ENCODE measurements around the gene RCOR1. TPM values are rescaled to one million over a fixed set of nuclear protein-coding genes. Genes with fewer than 3 reads are reported as not detected.
A peak's percentile ranks its signal among the peaks of the same experiment; 100 is the strongest.

The RCOR1 gene
- total RNA-seq, 1 donor from 2014 or later = 8.1 TPM

DNA sequence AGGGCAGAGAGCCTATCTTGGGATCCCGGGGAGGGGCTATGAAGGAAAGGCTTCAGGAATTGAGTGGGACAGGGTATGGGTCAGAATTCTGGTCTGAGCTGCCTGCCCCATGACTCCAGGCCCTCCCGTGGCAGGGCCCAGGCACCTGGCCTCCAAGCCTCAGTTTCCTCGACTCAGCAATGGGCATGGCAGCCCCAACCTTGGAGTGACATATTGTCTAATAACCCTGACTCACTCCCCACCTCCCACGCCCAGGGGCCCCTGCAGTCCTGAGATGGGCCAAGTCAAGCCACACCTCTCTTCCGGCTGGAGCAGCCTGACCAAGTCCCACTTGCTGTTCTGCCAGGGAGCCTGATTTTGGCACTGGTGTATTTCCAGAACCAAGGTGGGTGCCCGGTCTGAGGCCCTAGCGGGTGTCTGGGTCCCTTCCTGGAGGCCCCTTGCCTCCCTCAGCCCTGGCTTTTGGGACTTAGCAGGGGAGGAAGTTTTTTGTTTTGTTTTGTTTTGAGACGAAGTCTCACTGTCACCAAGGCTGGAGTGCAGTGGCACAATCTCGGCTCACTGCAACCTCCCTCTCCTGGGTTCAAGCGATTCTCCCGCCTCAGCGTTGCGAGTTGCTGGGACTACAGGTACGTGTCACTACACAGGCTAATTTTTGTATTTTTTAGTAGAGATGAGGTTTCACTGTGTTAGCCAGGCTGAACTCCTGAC lies 40.3 kb upstream of the RCOR1 start:
- H3K4me3 ChIP-seq (ENCODE audit: low read depth, low read length) = no peak overlapping the region
- TF ChIP-seq, protein P1, sequence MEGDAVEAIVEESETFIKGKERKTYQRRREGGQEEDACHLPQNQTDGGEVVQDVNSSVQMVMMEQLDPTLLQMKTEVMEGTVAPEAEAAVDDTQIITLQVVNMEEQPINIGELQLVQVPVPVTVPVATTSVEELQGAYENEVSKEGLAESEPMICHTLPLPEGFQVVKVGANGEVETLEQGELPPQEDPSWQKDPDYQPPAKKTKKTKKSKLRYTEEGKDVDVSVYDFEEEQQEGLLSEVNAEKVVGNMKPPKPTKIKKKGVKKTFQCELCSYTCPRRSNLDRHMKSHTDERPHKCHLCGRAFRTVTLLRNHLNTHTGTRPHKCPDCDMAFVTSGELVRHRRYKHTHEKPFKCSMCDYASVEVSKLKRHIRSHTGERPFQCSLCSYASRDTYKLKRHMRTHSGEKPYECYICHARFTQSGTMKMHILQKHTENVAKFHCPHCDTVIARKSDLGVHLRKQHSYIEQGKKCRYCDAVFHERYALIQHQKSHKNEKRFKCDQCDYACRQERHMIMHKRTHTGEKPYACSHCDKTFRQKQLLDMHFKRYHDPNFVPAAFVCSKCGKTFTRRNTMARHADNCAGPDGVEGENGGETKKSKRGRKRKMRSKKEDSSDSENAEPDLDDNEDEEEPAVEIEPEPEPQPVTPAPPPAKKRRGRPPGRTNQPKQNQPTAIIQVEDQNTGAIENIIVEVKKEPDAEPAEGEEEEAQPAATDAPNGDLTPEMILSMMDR (conservative IDR thresholded peaks at IDR 0.05; ENCODE audit: low read depth, low read length) = no peak
- DNase-seq (ENCODE audit: low read depth) = no peak

DNA sequence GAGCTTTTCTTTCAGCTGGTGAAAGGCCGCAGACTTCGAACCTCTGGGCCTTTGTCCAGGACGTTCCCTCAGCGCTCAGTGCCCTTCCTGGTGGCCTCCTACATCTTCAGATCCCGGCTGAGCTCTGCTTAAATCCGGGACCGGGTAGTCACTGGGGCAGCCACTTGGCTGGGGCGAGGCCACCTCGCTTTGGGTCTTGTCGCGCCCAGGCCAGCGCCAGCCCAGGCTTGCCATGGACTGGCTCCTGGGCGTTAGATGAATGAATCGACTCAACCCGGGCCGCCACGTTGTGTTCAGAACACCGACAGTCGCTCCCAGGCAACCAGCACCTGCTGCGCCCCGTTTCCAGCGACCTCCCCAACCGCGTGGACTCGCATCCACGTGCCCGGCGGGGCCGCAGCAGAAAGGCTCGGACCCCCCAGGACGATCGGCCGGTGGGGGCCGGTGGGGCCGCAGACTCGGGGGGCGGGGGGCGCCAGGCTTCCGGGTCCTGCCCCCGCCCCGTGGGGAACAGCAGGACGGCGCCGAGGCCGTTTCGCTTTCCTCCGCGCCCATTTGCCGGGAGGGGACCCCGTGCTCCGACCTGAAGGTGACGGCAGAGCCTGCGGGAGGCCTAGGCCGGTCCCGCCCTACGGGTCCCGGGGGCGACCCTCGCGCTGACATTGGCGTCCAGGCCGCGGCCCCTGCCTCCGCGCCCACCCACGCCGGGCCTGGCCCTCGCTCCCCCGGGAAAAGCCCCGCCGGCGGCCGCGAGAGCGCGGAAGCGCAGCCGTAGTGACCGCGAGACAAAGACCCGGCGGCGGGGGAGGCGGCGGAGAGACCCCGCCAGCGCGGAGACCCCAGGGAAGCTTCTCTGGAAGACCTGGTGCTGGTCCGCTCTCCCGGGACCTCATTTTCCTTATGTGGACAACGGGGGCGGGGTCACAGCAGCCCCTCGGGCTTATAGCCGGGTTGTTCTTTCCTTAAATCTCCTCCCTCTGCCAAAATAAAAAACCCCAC lies 37.3 kb upstream of the RCOR1 start:
- no peak for DNase-seq (ENCODE audit: low read depth)
- TF ChIP-seq, protein P1 (conservative IDR thresholded peaks at IDR 0.05; ENCODE audit: low read depth, low read length) = no peak
- H3K4me3 ChIP-seq (ENCODE audit: low read depth, low read length) = peak overlapping the region; percentile 60

DNA sequence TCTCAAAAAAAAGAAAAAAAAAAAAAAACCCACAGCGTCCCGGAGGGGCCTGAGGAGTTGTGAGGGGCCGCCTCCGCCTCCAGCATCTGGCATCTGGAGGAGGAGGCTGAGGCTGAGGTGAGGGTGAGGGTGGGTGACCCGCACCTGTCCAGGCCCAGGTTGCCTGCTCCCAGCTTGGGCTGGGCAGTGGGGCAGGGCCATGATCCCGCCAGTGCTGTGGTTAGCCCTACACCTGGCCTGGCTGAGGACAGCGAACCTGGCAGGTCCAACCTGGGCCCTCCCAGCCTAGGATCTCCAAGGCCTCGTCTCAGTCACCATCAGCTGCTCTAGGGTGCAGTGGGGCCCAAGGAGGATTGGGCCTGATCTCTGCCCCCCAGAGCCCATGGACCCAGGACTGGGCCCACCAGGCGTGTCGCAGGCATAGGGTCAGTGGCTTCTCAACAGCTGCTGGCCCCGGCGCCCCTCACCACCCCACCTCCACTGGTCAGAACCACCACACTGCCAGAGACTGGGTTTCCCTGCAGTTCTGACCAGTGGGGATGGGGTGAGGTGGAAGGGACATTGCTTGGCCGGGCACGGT lies 36.3 kb upstream of the RCOR1 start:
- H3K4me3 ChIP-seq (ENCODE audit: low read depth, low read length) = no peak overlapping the region
- DNase-seq (ENCODE audit: low read depth) = no peak
- TF ChIP-seq, protein P1 (conservative IDR thresholded peaks at IDR 0.05; ENCODE audit: low read depth, low read length) = no peak

DNA sequence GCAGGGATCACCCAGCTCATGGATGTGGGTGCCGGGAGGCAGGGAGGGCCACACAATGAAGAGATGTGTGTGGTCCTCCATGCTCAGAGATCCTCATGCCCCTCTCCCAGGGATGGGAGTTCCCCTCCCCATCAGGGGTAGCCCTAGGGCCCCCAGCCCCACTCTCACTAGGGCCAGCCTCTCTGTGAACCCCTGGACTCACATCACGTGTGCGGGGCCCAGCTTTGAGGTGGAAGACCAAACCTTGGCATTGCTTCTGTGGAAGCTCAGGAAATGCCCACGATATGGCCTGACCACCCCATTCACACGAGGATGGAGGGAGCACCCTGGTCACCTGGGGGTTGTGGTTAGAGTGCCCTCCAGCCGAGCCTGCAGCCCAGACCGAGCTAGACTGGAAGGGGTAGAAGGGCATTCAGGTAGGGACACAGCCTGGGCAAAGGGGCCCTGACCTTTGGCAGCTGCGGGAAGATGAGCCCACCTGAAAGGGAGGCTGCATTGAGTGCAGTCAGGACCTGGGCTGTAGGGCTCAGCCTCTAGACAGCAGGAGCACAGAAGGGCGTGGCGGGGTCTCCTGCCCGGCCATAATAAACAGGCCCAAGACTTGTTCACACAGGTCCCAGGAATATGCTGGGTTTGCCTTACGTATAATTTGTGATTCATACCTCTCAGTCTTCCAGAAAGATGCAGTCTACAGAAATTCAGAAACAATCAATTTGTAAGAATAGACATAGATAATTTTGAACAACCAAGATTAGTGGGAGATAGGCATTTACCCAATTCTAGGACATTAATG lies 34.8 kb upstream of the RCOR1 start:
- H3K4me3 ChIP-seq (ENCODE audit: low read depth, low read length) = no peak overlapping the region
- TF ChIP-seq, protein P1 (conservative IDR thresholded peaks at IDR 0.05; ENCODE audit: low read depth, low read length) = no peak
- no peak for DNase-seq (ENCODE audit: low read depth)

DNA sequence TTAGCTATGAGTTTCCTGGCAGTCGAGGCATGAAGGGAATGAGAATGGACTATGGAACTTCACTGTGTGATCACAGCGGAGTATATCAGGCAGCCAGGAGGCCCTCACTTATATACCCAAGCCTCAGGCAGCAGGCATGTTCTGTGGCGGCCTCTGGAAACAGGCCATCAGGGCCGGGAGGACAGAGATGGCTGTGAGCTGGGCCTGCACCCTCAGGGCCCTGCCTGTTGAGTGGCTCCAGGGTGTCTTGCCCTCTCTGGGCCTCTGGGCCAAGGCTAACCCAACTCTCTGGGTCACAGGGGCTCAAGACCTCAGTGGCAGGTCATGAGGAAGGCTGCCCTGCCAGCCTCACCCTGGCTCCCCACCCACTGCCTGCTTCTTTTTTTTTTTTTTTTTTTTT lies 33.9 kb upstream of the RCOR1 start:
- TF ChIP-seq, protein P1 (conservative IDR thresholded peaks at IDR 0.05; ENCODE audit: low read depth, low read length) = no peak
- H3K4me3 ChIP-seq (ENCODE audit: low read depth, low read length) = no peak overlapping the region
- DNase-seq (ENCODE audit: low read depth) = no peak

Measured in epithelial cell of proximal tubule (primary cell).